NCI-H2029 treated with DMSO at 0.1 percent for 48 hours (cell line): ENCODE data around the gene FIP1L1.
A peak's percentile ranks its signal among the peaks of the same experiment; 100 is the strongest.
"Not testable (repeated sequence)": the region's sequence is repeated elsewhere in the genome, so short reads cannot be mapped to it uniquely, and the experiment has no call there.

Experiments used
- DNase-seq: peaks from one replicate; lab custom pipeline; 2025; lab: John Stamatoyannopoulos, UW

The FIP1L1 gene

DNA sequence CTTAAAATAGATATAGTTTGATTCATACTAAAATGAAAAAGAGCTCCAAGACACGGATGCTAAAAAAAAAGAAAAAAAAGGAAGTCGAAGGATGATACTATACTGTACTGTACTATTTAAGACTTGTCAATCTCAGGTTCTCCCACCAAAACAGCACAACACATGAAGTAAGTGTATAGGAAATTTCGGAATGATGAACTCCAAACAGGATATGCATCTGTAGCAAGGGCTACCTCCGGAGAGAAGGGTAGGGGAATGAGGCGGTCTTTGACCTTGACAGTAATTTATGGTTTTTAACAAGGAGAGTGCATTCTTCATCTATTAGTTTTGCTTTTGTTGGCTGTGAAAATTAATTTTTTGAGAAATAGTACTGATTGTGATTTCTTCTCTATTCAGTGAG, 541 bp upstream of the FIP1L1 start:
- no peak for DNase-seq

DNA sequence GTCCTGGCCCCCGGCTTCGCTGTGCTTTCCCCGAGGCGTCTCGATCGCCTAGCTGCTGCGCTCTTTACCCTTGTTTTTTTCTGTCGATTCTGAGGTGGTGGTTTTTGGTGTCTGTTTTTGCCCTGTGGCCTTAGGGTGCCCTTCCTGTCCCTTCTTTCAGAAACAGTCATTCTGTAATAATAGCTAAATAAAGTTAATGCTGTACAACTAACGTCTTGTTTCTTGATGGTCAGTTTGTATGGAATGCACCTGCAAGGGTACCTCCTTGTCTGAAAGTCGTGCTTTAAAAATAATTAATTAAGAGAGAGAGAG, 686 bp downstream of the FIP1L1 start:
- DNase-seq, result no peak

DNA sequence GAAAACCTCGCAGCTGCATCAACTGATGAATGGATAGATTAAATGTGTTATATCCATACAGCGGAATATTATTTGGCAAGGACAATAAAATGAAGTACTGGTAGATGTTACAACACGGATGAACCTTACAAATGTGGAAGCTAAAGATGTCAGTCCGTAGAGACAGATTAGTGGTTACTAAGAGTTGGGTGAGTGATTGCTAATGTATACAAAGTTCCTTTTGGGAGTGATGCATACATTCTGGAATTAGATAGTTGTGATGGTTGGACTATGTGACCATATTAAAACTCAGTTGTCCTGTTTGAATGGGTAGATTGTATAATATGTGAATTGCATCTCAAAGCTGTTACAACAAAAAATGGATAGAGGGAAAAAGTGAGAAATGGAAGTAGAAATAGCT, 2.8 kb downstream of the FIP1L1 start:
- DNase-seq, result no peak

DNA sequence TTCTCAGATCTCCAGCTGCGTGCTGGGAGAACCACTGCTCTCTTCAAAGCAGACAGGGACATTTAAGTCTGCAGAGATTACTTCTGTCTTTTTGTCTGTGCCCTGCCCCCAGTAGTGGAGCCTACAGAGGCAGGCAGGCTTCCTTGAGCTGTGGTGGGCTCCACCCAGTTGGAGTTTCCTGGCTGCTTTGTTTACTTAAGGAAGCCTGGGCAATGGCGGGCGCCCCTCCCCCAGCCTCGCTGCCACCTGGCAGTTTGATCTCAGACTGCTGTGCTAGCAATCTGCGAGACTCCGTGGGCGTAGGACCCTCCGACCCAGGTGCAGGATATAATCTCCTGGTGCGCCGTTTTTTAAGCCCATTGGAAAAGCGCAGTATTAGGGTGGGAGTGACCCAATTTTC, 32.0 kb downstream of the FIP1L1 start:
- DNase-seq, result not testable (repeated sequence)

DNA sequence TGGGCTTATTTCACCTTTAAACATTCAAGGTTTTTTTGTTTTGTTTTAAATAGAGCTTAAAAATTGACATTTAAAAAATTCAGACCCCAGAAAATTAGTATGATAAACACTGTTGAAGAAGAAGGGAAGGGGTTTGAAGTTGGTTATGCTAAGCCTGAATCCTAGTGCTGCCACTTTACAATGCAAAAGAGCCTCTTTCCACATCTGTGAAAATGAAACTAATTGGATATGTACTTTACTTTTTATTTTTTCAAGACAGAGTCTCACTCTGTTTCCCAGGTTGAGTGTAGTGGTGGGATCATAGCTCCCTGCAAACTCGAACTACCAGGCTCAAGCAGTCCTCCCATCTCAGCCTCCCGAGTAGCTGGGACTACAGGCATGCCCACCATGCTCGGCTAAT, 41.8 kb downstream of the FIP1L1 start:
- no peak for DNase-seq

DNA sequence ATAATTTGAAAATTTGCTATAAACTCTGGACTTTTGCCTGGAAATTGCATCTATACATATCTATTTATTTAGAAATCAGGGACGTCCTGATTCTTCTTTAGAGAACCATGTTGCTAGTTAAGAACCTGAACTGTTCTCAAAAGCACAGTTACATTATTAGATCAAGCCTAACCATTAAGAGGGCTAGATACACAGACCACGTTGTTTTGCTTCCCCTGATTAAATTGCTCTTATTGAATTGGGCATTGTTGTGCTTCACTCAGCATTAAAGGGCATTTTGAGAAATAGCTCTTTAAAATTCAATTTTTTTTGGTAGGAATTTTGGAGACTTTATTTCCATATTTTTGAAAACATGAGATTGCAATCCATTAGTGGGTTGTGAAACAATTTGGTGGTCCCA, 44.4 kb downstream of the FIP1L1 start:
- no peak for DNase-seq

DNA sequence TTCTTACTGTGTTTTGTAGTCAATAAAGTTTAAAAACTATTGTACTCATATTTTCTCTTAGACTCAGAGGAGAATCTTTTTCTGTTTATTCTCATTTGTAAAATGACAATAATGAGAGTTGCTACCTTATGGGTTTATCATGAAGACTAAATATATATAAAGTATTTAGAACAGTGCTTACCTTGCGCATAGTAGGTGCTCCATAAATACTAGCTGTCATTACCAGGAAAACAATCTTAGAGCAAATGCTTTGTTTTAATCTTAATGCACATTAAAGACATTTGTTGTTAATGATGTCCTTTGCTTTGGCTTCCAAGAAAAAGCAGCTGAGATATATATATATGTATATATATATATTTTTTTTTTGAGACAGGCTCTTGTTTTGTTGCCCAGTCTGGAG, 44.9 kb downstream of the FIP1L1 start:
- DNase-seq, result no peak

DNA sequence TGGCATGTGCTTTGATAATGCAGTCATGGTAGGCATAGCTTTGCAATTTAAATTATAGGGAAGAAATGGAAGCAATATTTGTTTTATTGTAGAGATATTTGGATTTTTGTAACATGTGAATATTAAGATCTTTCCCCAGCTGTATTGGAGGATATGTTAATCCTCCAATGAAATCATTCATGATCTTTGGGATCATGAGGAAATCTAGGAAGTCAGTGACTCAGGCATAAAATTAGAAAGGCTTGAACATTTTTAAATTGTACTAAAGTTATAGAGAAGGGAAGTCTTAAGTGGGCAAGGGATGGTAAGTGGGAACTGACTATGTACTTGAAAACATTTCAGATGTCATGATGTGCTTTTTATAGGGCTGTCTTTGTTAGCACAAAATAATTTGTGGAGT, 46.8 kb downstream of the FIP1L1 start:
- DNase-seq, result no peak

DNA sequence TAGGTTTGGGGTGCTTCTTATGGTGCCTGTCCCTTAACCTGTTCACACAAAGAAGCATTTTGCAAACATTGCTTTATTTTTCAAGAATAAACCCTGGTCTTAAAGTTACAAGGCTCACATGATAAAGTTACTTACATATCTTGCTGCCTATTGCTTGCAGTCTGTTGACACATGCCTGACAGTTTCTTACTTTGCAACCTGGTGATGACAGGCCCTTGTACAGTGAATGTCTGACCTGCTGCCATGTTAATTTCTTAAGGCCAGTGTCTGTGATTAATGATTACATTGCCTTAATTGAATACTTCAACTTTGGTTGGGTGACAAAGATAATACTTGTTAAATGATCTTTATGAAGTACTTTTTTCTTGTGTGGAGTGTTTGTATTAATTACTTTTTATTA, 49.9 kb downstream of the FIP1L1 start:
- no peak for DNase-seq

DNA sequence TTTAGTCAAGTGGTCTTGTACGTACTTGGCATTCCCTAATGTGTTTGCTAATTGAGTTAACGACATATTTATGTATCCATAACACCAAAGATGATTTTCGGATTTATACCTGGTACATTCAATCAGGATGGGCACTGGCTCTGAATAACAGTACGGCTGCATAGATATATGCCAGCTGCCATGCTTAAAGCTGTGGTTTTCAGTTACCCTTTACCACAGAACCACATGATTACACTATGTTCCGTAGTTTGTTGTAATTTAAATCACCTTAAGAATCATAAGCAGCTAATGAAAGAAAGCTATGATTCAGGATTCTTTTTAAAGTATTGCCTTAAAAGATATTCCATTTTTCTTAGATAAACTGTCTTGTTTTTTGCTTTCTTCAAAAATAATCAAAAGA, 53.6 kb downstream of the FIP1L1 start:
- DNase-seq, result peak; percentile 2

DNA sequence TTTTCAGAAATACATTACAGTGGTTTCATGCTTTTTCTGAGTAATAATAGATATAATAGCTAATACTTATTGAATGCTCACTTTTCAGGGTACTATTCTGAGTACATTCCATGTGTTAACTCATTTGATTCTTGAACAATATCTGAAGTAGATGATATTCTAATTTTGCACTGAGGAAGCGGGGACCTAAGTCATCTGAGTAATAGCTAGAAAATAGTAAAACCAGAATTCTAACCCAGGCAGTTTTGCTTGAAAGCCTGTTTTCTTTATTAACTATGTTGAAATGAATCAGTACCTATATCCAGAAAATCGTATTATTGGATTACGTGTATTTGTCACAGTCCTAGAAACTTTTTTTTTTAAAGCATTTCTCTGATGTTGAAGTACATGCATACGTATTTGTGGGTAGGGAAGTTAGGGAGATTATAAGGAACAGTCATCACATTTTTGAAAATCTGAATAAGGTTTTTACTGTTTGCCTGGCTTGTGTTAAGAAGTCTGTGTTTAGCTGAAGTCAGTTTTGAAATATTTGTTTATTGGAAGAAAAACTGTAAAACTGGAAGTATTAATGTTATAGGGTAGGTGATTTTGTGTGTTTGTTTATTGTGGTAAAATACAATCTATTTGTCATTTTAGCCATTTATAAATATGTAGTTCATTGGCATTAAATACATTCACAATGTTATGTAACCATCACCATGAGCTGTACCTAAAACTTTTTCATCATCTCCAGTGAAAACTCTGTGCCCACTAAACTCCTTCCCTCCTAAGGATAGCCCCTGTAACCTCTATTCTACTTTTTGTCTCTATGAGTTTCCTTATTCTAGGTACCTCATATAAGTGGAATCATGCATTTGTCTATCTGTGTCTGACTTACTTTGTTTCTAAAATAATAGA, 55.3 kb downstream of the FIP1L1 start:
- DNase-seq, result no peak

DNA sequence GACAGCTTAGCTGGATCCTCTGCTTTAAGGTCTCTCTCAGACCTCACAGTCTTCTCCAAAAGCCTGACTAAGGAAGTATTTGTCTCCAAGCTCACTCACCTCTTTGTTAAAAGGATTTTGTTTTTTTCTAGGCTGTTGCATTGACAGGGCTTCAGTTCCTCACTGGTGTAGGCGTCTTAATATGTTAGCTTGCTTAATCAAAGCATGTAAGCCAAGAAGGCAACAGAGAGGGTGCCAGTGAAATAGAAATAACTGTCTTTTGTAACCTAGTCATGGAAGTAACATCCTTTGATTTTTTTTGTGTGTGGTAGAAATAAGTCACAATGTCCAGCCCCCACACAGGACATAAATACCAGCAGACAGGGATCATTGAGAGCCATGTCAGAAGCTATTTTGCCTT, 58.8 kb downstream of the FIP1L1 start:
- no peak for DNase-seq

DNA sequence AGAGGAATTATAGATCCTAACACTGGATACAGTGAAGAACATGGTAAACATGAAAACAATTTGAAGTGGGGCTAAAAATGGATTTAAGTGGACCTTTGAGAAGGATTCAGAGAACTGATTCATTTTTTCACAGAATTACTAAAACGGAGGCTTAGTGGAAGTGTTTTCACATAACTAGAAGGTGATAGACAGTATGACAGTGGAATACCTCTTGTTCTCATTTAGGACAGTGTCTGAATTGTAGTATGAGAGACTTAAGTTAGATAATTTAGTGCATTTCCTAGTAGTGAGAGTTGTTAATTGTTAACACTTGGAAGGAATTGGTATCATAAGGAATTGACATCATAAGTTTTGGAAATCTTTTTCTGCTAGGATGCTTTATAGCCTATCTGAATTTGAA, 64.1 kb downstream of the FIP1L1 start:
- no peak for DNase-seq

DNA sequence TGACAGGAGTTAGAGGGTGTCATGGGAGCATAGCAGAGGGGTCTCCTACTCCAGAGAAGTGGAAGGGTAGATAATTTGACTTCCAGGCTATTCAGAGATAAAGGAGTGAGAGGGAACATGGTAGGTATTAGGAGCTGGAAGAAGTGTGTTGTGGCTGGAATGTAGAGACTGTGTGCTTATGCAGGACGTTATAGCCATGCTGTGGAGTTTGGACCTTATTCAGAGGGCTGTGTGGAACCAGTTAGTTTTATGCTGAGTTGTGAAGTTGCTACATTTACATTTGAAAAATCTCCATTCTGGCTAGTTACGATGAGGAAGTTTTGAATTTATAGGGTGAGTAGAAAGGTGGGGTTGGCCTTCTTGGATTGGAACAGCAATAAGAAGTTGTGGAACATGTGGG, 67.5 kb downstream of the FIP1L1 start:
- DNase-seq, result no peak

DNA sequence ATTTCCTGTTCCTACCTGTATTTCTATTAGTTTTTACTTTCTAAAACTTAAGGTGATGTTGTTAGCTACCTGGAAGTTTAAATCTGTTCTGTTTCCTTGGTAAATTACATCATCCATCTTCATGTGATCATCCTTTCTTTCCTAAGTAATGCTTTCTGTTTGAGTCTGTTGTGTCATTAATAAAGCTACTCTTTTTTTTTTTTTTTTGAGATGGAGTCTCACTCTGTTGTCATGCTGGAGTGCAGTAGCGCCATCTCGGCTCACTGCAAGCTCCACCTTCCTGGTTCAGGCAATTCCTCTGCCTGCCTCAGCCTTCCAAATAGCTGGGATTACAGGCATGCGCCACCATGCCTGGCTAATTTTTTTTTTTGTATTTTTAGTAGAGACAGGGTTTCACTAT, 73.3 kb downstream of the FIP1L1 start:
- no peak for DNase-seq

DNA sequence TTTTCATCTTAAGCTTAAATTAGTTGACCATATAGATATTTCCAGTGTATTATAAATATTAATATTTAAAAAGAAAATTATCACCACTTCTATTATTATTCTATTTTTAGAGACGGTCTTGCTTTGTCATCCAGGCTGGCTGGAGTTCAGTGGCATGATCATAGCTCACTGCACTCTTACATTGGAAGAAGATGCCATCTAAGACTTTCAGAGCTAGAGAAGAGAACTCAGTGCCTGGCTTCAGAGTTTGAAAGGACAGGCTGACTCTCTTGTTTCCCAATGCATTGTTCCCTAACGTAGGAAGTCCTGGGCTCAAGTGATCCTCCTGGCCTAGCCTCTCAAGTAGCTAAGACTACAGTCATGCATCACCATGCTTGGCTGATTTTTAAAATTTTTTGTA, 75.9 kb downstream of the FIP1L1 start:
- DNase-seq, result no peak

DNA sequence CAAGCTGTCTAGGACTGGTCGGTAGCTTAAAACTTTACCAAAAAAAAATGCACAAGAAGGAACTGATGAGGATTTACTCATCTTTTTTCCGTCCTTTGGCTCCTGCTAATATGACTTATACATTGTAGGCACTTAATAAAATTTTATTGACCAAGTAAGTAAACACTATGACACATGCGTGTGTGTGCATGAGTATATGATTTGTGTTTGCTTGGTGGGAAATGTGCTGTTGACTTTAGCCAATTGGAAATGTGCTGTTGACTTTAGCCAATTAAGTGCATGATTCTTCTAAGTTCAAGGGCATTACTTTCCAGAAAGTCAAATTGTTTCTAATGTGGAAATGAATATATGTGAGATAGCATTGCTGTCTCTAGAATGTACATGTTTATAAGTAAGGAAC, 78.3 kb downstream of the FIP1L1 start:
- DNase-seq, result no peak

DNA sequence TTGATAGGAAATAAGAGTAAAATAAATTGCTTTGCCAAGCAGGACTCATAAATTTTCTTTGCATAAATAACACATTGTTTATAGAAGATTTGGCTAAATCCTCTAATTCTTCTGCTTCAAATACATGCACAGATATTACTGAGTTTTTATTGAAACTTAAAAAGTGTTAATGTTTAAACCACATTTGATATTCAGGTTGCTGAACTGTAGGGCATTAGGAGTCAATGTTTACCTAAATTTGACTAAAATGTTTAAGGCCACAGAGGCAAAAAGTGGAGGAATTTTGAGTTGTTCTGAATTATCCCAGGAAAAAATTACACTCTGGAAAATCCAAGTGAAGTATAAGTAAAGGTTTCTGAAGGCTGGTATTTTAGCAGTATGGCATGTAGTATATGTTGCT, 78.7 kb downstream of the FIP1L1 start:
- no peak for DNase-seq

DNA sequence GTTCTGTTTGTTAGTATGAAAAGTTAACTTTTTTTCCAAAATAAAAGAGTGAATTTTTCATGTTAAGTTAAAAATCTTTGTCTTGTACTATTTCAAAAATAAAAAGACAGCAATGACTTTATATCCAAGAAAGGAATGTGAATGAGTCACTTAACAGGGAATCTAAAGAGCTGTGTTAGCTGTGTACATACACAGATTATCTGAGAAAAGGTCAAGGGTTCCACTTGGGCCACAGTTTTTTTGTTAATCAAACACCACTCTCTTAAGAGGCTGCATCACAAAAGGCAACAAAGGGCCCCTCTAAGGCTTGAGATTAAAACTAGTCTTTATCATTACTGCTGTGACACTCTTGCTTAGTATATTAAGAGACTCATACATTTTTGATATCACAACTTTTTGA, 82.1 kb downstream of the FIP1L1 start:
- peak; percentile 5 for DNase-seq

DNA sequence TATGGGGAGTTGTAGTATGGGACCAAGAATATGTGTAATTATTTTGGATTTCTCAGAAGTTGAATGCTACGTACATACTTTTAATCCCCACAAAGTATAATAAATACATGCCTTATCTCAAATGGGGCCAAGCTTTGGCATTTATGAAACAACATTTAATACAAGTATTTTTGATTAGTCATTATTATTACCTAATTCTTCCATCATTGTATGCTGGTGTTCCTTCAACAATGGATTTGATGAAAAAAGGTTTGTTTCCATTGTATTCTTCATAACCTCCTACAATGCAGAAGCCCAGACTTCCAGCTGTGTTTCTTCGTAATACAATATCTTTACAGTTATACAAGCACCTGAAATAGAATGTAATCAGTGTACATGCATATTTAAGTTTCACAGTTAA, 83.8 kb downstream of the FIP1L1 start:
- DNase-seq, result no peak

DNA sequence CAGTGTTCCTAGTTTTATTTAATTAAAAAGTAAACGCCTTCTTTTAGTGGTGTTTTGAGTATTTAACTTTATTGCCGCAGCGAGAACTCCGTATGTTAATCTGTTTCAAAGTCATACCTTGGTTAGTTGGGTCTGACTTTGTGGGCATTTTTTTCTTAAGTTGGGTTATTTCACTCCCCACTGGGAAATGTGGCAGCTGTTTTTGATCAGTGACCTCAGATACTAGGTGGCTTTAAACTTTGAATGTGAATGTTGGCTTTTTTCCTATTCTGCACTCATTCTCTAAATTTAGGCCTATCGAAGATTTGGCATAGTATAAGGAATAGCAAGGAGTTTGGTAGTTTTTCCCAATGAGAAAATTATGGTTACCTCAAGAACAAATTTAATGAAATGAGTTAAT, 85.9 kb downstream of the FIP1L1 start:
- DNase-seq, result no peak

DNA sequence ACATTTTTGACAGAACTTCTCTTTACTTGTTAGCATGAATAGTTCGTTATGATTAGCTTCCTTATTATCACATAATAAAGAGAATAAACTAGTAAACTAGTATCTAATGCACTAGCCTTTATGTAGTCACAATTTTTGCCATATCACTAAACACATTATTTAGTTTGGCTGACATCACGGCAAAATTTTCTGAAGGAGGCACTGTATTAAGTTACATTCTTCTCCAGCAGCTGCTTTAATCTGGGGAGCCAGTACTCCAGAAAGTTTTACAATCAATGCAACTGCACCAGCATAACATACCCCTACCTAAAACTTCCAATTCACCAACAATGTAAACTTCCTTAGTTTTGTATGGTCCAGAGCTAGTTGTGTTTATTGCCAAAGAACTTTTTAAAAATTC, 87.8 kb downstream of the FIP1L1 start:
- no peak for DNase-seq

DNA sequence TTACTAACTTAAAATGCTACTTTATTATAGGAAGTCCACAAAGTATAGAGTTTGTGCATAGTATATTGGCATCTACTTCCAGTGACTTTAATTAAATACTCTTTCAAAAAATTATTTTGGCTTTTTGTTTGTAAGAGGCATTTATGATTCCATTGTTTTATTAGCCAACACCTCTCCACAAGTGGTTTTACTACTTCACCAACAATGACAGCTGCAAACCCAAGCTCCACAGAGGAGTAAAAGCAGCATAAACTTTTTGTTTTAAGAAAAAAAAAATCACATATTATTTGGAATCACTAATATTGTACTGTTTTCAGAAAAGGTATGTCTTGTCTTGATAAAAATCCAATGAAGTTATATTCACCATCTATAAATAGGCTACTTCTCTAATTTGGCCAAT, 88.5 kb downstream of the FIP1L1 start:
- DNase-seq, result no peak

DNA sequence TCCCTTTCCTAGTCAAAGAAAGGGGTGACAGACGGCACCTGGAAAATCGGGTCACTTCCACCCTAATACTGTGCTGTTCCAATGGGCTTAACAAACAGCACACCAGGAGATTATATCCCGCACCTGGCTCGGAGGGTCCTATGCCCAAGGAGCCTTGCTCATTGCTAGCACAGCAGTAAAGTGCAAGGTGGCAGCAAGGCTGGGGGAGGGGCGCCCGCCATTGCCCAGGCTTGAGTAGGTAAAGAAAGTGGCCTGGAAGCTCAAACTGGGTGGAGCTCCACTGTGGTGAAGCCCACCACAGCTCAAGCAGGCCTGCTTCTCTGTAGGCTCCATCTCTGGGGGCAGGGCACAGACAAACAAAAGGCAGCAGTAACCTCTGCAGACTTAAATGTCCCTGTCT, 89.1 kb downstream of the FIP1L1 start:
- DNase-seq, result not testable (repeated sequence)
